Esophagus muscularis mucosa (tissue), 3 donors: ENCODE measurements around the gene ECD.

Experiments used
- EP300 ChIP-seq: sonication (generic); formaldehyde crosslinking; IDR thresholded peaks from one replicate; pipeline ENCODE4 v1.6.1; 2017; ENCODE audit warnings: antibody characterized with exemption
- TF ChIP-seq, protein P1 (sequence below), 3 experiments: fragments of 200-600 bp in 2 of 3; fragments of 450-650 bp in 1 of 3; sonication (generic) in 2 of 3; IDR thresholded peaks; one replicate each; pipeline ENCODE4 v1.5.1; 2017 to 2019; ENCODE audit warnings: antibody characterized with exemption in 3 of 3, mild to moderate bottlenecking in 2 of 3, moderate library complexity in 1 of 3

DNA sequence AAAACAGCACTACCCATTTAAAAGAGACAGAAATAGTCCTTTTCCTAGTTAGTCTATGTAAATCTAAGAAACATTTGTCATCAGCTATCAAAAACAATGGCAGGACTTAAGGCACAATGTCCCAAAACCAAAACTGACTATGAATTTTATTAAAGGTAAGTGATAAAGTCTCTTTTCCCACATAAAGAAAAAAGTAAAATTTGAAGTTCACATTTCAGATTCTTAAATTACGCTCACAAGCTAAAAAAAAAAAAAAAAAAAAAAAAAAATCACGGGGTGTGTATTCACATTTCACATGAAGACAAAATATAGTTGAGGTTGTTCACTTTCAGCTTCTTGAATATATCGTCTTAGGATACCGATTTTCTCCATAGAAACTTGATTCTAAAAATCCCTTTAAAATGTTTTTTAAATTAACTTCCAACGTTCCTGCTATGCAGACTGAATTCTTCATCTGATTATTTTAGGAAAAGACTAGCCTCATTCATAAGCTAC, 72.8 kb downstream of the ECD start:
- TF ChIP-seq, protein P1, sequence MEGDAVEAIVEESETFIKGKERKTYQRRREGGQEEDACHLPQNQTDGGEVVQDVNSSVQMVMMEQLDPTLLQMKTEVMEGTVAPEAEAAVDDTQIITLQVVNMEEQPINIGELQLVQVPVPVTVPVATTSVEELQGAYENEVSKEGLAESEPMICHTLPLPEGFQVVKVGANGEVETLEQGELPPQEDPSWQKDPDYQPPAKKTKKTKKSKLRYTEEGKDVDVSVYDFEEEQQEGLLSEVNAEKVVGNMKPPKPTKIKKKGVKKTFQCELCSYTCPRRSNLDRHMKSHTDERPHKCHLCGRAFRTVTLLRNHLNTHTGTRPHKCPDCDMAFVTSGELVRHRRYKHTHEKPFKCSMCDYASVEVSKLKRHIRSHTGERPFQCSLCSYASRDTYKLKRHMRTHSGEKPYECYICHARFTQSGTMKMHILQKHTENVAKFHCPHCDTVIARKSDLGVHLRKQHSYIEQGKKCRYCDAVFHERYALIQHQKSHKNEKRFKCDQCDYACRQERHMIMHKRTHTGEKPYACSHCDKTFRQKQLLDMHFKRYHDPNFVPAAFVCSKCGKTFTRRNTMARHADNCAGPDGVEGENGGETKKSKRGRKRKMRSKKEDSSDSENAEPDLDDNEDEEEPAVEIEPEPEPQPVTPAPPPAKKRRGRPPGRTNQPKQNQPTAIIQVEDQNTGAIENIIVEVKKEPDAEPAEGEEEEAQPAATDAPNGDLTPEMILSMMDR (IDR thresholded peaks at IDR 0.05) = no peak
- TF ChIP-seq EP300 = no peak
